Measurements from ENCODE around the gene VTI1A. TPM values are rescaled to one million over a fixed set of nuclear protein-coding genes. Genes with fewer than 3 reads are reported as not detected.

Gene VTI1A
- total and polyA plus RNA-seq, 2 of the 13 experiments (the other 11 are each of a cell fraction or from before 2014, with no cell fraction given) = 11.7 to 32.7 TPM

DNA sequence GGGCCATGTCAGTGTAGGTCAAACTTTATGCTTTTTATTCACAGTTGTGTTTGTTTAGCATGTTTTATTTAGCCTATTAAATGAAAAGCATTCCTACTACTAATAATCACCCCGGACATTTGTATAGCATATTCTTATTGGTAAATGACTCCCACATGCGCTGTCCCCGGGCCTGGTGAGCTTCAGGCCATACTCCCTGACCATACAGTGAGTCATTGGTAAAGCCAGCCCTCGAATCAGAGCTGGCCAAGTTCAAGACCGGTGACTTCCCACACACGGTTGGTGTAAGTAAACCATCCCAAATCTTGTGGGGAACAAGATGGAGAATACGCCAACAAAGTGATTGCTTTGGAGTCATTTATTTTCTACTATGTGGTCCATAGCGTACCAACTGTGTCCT, 264.4 kb downstream of the VTI1A start:
- intact Hi-C loops (cut with micrococcal nuclease; ENCODE audit: unreplicated experiment) = loop anchor here (10.0 kb wide), 2 partner anchors 77 to 147 kb away; no protein-coding TSS in a partner anchor
- ChIA-PET CTCF (ENCODE audit: low intra/inter-chr PET ratio, low total read pairs) (no interaction called here), POLR2A (no interaction called here)
- DNase-seq (ENCODE audit: low spot score) (no peak), ATAC-seq (no peak), FAIRE-seq (no peak)
- H4K20me1 ChIP-seq (ENCODE audit: insufficient read depth, low read length) = no peaks in the 10 kb centered on the region
- no peak overlapping the region for H3K4me2 ChIP-seq (ENCODE audit: low read depth, low read length)
- TF ChIP-seq EHMT2 (IDR thresholded peaks at IDR 0.05; ENCODE audit: borderline replicate concordance, low read depth, low read length) (no peak), ATAD3A (CRISPR knock-in tag; IDR thresholded peaks at IDR 0.05) (no peak), ETV6 (CRISPR knock-in tag; conservative IDR thresholded peaks at IDR 0.05) (no peak), MXD4 (CRISPR knock-in tag; IDR thresholded peaks at IDR 0.05) (no peak), ZNF670 (CRISPR knock-in tag; IDR thresholded peaks at IDR 0.05; ENCODE audit: borderline replicate concordance) (no peak), ZNF33A (CRISPR knock-in tag; IDR thresholded peaks at IDR 0.05; ENCODE audit: borderline replicate concordance) (no peak)
- TF ChIP-seq, protein P1, sequence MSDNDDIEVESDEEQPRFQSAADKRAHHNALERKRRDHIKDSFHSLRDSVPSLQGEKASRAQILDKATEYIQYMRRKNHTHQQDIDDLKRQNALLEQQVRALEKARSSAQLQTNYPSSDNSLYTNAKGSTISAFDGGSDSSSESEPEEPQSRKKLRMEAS (IDR thresholded peaks at IDR 0.05) = no peak
- TF ChIP-seq, protein P2, sequence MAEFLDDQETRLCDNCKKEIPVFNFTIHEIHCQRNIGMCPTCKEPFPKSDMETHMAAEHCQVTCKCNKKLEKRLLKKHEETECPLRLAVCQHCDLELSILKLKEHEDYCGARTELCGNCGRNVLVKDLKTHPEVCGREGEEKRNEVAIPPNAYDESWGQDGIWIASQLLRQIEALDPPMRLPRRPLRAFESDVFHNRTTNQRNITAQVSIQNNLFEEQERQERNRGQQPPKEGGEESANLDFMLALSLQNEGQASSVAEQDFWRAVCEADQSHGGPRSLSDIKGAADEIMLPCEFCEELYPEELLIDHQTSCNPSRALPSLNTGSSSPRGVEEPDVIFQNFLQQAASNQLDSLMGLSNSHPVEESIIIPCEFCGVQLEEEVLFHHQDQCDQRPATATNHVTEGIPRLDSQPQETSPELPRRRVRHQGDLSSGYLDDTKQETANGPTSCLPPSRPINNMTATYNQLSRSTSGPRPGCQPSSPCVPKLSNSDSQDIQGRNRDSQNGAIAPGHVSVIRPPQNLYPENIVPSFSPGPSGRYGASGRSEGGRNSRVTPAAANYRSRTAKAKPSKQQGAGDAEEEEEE (CRISPR knock-in tag; IDR thresholded peaks at IDR 0.05; ENCODE audit: borderline replicate concordance) = no peak
- no TSS peak for BruUV-seq (replicated peaks)
- in situ Hi-C loops (cut with HindIII; ENCODE audit: extremely low pct_ligation_motif_present, low pct_unique_long_range_greater_than_20kb) = no loop called here
- 95% methylated on average over 8 of the region's 8 CpGs for WGBS (ENCODE audit: low lambda C conversion rate)
- no peaks in the 10 kb centered on the region; a peak in 1 of 5 replicates for H3K36me3 ChIP-seq (replicated peaks in 1 of 2; ENCODE audit: control insufficient read depth in 1 of 2, insufficient read depth in 2 of 2, low read length in 2 of 2)
- H3K9me3 ChIP-seq (ENCODE audit: low read length) = no peaks in the 10 kb centered on the region
- H3K9ac ChIP-seq (ENCODE audit: insufficient read depth, low read depth, low read length) = no peak overlapping the region
- H3K27ac ChIP-seq (ENCODE audit: extremely low read length, insufficient read depth, low read length) = no peak overlapping the region
- H3K4me3 ChIP-seq (replicated peaks in 1 of 3; ENCODE audit: insufficient read depth in 1 of 3, low read depth in 2 of 3, low read length in 3 of 3) = no peak overlapping the region
- no peak overlapping the region for H2AFZ ChIP-seq (ENCODE audit: low read length)
- no peaks in the 10 kb centered on the region for H3K27me3 ChIP-seq (ENCODE audit: control insufficient read depth in 1 of 2, insufficient read depth in 2 of 2, low read length in 2 of 2)
- peaks cover 18% of the 10 kb centered on the region for H3K4me1 ChIP-seq (ENCODE audit: insufficient read depth, low read length)
- no peaks in the 10 kb centered on the region for H3K79me2 ChIP-seq (ENCODE audit: insufficient read depth, low read length)

Measured in HepG2 (cell line).